Cerebellar nuclear complex (tissue), 1 donor: ENCODE data around the gene CKS1B.
A peak's percentile ranks its signal among the peaks of the same experiment; 100 is the strongest.
"Not testable (repeated sequence)": the region's sequence is repeated elsewhere in the genome, so short reads cannot be mapped to it uniquely, and the experiment has no call there.

Experiments
- DNase-seq, 2 experiments: peaks; one replicate each; lab custom pipeline; 2025; lab: John Stamatoyannopoulos, UW

The CKS1B gene

GRCh38 chr1:154964359-154964758 is 10.1 kb upstream of the CKS1B start:
- no peak for DNase-seq

GRCh38 chr1:154966111-154966510 is 8.4 kb upstream of the CKS1B start:
- DNase-seq, result no peak

GRCh38 chr1:154967331-154967950 is 7.0 kb upstream of the CKS1B start:
- no peak for DNase-seq

GRCh38 chr1:154968731-154969130 is 5.8 kb upstream of the CKS1B start:
- no peak for DNase-seq

GRCh38 chr1:154969246-154969645 is 5.2 kb upstream of the CKS1B start:
- no peak for DNase-seq

- no peak for DNase-seq
Observed at GRCh38 chr1:154969860-154970452, 4.5 kb upstream of the CKS1B start.

GRCh38 chr1:154970631-154971340 is 3.7 kb upstream of the CKS1B start, which contains the start of gene SHC1:
TSS of gene SHC1 (minus strand) at chr1:154970747. CDS start at chr1:154970526, 221 bp downstream.
- peak; percentile 68 to 93 for DNase-seq

GRCh38 chr1:154971341-154971998 is 3.0 kb upstream of the CKS1B start:
- no peak for DNase-seq

GRCh38 chr1:154972213-154972516 is 2.3 kb upstream of the CKS1B start:
- DNase-seq, result no peak

- DNase-seq, result no peak
Observed at GRCh38 chr1:154972517-154973343, 1.8 kb upstream of the CKS1B start.

GRCh38 chr1:154973344-154974101 is 958 bp upstream of the CKS1B start:
- peak in 1 of 2 experiments; percentile 33 for DNase-seq

GRCh38 chr1:154974808-154975408 is 427 bp downstream of the CKS1B start:
- DNase-seq, result peak; percentile 20 to 82

GRCh38 chr1:154975409-154976059 is 1.1 kb downstream of the CKS1B start:
- no peak for DNase-seq

GRCh38 chr1:154977762-154978161 is 3.3 kb downstream of the CKS1B start:
- DNase-seq, result not testable (repeated sequence)

GRCh38 chr1:154978360-154978759 is 3.9 kb downstream of the CKS1B start:
- DNase-seq, result no peak

GRCh38 chr1:154982341-154982740 is 7.9 kb downstream of the CKS1B start:
- no peak for DNase-seq

- peak; percentile 90 to 98 for DNase-seq
Observed at GRCh38 chr1:154982897-154983648, 8.6 kb downstream of the CKS1B start, which contains the start of gene FLAD1. TSS of gene FLAD1 (plus strand) at chr1:154983344. CDS start at chr1:154983695, 351 bp downstream.

GRCh38 chr1:154983776-154984466 is 9.4 kb downstream of the CKS1B start:
- no peak for DNase-seq

GRCh38 chr1:154986736-154987135 is 12.3 kb downstream of the CKS1B start:
- DNase-seq, result not testable (repeated sequence)
